Ovary (tissue), 9 donors: Measurements from ENCODE around the gene ANKRD65. TPM values are rescaled to one million over a fixed set of nuclear protein-coding genes. Genes with fewer than 3 reads are reported as not detected.

Experiments used
- DNase-seq, 5 donors: peaks; one replicate each; pipeline ENCODE4 v3.0.0-alpha.2; 2019 to 2020
- H3K27ac ChIP-seq, 2 donors: fragments of 200-600 bp; one replicate each; pipeline versions ENCODE4 v1.5.1 to v1.8.0; 2019 to 2022
- H3K27me3 ChIP-seq: fragments of 200-600 bp; one replicate; pipeline ENCODE4 v1.8.0; 2022
- H3K36me3 ChIP-seq: fragments of 200-600 bp; sonication (generic); one replicate; pipeline ENCODE4 v1.5.1; 2019
- H3K4me1 ChIP-seq: one replicate; pipeline ENCODE4 v1.8.1; 2013; ENCODE audit warnings: mild to moderate bottlenecking, moderate library complexity; ENCODE audit not compliant: insufficient read depth
- H3K4me3 ChIP-seq: fragments of 200-600 bp; sonication (generic); one replicate; pipeline ENCODE4 v1.5.1; 2017
- H3K9me3 ChIP-seq, 2 donors: fragments of 200-600 bp in 1 of 2; sonication (generic) in 1 of 2; one replicate each; pipeline versions ENCODE4 v1.5.1 to v1.8.1; 2013 to 2019; ENCODE audit warnings: mild to moderate bottlenecking in 1 of 2, moderate library complexity in 1 of 2
- CTCF ChIP-seq, 3 donors: fragments of 450-650 bp in 2 of 3; fragments of 200-600 bp in 1 of 3; IDR thresholded peaks; one replicate each; pipeline versions ENCODE4 v1.5.1 to v1.8.0; 2016 to 2022; ENCODE audit warnings: antibody characterized with exemption in 3 of 3, mild to moderate bottlenecking in 1 of 3
- EP300 ChIP-seq: sonication (generic); formaldehyde crosslinking; IDR thresholded peaks from one replicate; pipeline ENCODE4 v1.6.1; 2017; ENCODE audit warnings: antibody characterized with exemption
- POLR2A ChIP-seq: fragments of 450-650 bp; IDR thresholded peaks from one replicate; pipeline ENCODE4 v1.6.1; 2017; ENCODE audit warnings: antibody characterized with exemption, mild to moderate bottlenecking, moderate library complexity
- WGBS, 3 donors: extraction: QIAGEN DNeasy Blood & Tissue Kit in 1 of 3; methylation state at CpG; one replicate each; pipeline versions ENCODE4 v1.1.5 to v1.1.7; 2013 to 2017; 5-methylcytosine and 5-hydroxymethylcytosine counted together
- intact Hi-C, 4 donors: fragments of 100-400 bp; cut with DNase I; formaldehyde crosslinking; loops; one replicate each; pipeline versions ENCODE4 v1.11.0 to v1.15.1; 2022 to 2023
- polyA plus RNA-seq, 2 donors: library from polyadenylated mRNA; stranded (reverse); fragments of 200-250 nt in 1 of 2; fragments of 350-450 nt in 1 of 2; fragmentation: Illumina TruSeq in 1 of 2; extraction: RNeasy Lipid Tissue Mini Kit (QIAGEN cat#74804) in 1 of 2; gene quantifications; one replicate each; pipeline ENCODE4 v1.2.3, GENCODE V29; 2013 to 2014
- total RNA-seq, 7 donors: library from RNA; depleted of rRNA in 2 of 7; stranded (reverse); fragments of >200 nt in 2 of 7; fragmentation: NEBNext Ultra II Directional in 3 of 7; extraction: Animal tissue kit (Norgen Biotek cat#: 25700) in 3 of 7; gene quantifications; one replicate each; pipeline versions ENCODE4 v1.1.0 to v1.2.4, GENCODE V29; 2016 to 2023
- donor health status: DM: no; HTN: no; CAD: no; lungs with moderate emphysema.
- donor health status: DM: no; HTN: no; CAD: no.
- donor health status: Bipolar disorder and iron deficiency.
- donor health status: DM: yes; HTN: yes; CAD: no.
- donor health status: DM: no; HTN: no; CAD: no.
- donor health status: DM: yes; HTN: yes; CAD: no.

The ANKRD65 gene
- total and polyA plus RNA-seq, 9 donors: 4.5 to 48.8 (median 13.3) TPM

GRCh38 chr1:1399187-1399871 is 21.7 kb downstream of the ANKRD65 start, which contains the start of gene CCNL2:
CCNL2 (minus strand) TSS chr1:1399335; CDS start chr1:1399306, 29 bp downstream.
- H3K4me3 ChIP-seq: peak within 1 kb of the TSS; percentile 64
- peak; percentile 98 to 99 (median 99) for DNase-seq
- H3K27me3 ChIP-seq: no peaks in the 10 kb centered on the region
- peak within 1 kb of the TSS; percentile 44 to 61 for H3K27ac ChIP-seq
- WGBS, 3 donors: 0 to 1% (median 0%) methylated on average over 41 to 86 of the region's 86 CpGs
- no peaks in the 10 kb centered on the region for H3K9me3 ChIP-seq
- H3K36me3 ChIP-seq: no peaks in the 10 kb centered on the region
- TF ChIP-seq CTCF (IDR thresholded peaks at IDR 0.05) (peak; percentile 59 to 91 (median 80)), EP300 (no peak), POLR2A (peak; percentile 35)
- intact Hi-C loops: loop anchor here in 1 of 4 donors (2.0 kb wide), 1 partner anchor 51 kb away; the partner anchor contains the start of gene DVL1
- peaks cover 10% of the 10 kb centered on the region for H3K4me1 ChIP-seq

- DNase-seq: no peak
- WGBS, 3 donors: 0 to 2% (median 0%) methylated on average over 45 to 54 of the region's 54 CpGs
- H3K27ac ChIP-seq: peak overlapping the region; percentile 44 to 61
- peak overlapping the region; percentile 64 for H3K4me3 ChIP-seq
- no peaks in the 10 kb centered on the region for H3K27me3 ChIP-seq
- peaks cover 10% of the 10 kb centered on the region for H3K4me1 ChIP-seq
- H3K36me3 ChIP-seq: no peaks in the 10 kb centered on the region
- TF ChIP-seq CTCF (IDR thresholded peaks at IDR 0.05) (no peak), EP300 (no peak), POLR2A (no peak)
- H3K9me3 ChIP-seq: no peaks in the 10 kb centered on the region
- intact Hi-C loops: loop anchor here in 1 of 4 donors (2.0 kb wide), 1 partner anchor 50 kb away; the partner anchor contains the start of gene DVL1
These were observed 22.3 kb downstream of the ANKRD65 start for GRCh38 chr1:1398677-1399186.

- no peaks in the 10 kb centered on the region for H3K27me3 ChIP-seq
- intact Hi-C loops: loop anchor here in 1 of 4 donors (2.0 kb wide), 1 partner anchor 49 kb away; the partner anchor contains the start of gene DVL1
- WGBS, 3 donors: 42 to 62% (median 51%) methylated on average over 18 to 19 of the region's 19 CpGs
- H3K4me1 ChIP-seq: peaks cover 10% of the 10 kb centered on the region
- no peaks in the 10 kb centered on the region for H3K36me3 ChIP-seq
- TF ChIP-seq POLR2A: no peak
- TF ChIP-seq EP300: no peak
- TF ChIP-seq CTCF (IDR thresholded peaks at IDR 0.05): no peak
- no peak for DNase-seq
- no peak overlapping the region for H3K27ac ChIP-seq
- H3K4me3 ChIP-seq: peak overlapping the region; percentile 64
- H3K9me3 ChIP-seq: no peaks in the 10 kb centered on the region
These were observed 23.1 kb downstream of the ANKRD65 start for GRCh38 chr1:1397839-1398523.

GRCh38 chr1:1395166-1395565 is 25.9 kb downstream of the ANKRD65 start:
- 77 to 84% (median 80%) methylated on average over 11 of the region's 11 CpGs for WGBS, 3 donors
- H3K36me3 ChIP-seq: no peaks in the 10 kb centered on the region
- no peak overlapping the region for H3K4me3 ChIP-seq
- DNase-seq: no peak
- intact Hi-C loops: no loop called here
- no peaks in the 10 kb centered on the region for H3K27me3 ChIP-seq
- TF ChIP-seq POLR2A: no peak
- no peak for TF ChIP-seq CTCF (IDR thresholded peaks at IDR 0.05)
- TF ChIP-seq EP300: no peak
- peaks cover 7% of the 10 kb centered on the region for H3K4me1 ChIP-seq
- no peak overlapping the region for H3K27ac ChIP-seq
- no peaks in the 10 kb centered on the region for H3K9me3 ChIP-seq
